GM21529 (cell line): ENCODE data around the gene TNFAIP1.
"Not testable (repeated sequence)": the region's sequence is repeated elsewhere in the genome, so short reads cannot be mapped to it uniquely, and the experiment has no call there.

Experiments
- ATAC-seq: cut with Tn5 transposase; IDR thresholded peaks from one replicate; pipeline ENCODE4 v1.9.1; 2021; ENCODE audit not compliant: unreplicated experiment

The TNFAIP1 gene, protein sequence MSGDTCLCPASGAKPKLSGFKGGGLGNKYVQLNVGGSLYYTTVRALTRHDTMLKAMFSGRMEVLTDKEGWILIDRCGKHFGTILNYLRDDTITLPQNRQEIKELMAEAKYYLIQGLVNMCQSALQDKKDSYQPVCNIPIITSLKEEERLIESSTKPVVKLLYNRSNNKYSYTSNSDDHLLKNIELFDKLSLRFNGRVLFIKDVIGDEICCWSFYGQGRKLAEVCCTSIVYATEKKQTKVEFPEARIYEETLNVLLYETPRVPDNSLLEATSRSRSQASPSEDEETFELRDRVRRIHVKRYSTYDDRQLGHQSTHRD

DNA sequence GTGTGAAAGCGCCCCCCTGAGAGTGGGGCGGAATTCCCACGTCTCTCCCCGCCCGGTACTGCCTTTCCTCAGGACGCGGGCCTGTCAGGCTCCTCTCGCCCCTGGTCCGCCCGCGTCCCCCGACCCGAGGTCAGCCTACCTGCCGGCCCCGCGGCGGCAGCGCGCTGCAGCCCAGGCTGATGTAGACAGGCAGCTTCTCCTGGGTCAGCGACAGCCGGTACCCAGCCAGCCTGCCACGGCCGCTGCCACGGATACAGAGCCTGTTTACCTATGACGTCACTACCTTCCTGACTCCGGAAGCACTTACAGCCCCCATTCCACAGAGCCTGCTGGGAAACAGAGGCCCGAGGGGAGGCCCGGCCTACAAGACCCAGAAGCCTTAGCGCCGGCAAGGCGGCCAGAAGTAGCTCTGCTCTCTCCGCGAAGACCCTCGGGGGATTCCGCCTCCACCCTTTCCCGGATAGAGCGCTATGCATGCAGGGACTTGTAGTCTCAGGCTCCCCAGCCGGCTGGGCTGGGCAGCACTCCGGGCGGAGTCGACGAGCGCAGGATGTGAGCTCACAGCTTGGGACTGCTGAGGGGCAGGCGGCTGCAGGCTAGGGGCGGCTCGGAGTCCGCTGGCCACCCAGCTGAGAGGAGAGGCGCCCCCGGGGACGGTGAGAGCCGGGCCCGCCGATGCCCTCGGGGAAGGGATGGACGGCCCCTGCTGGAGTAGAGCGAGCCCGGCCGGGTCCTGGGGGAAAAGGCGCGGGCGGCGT, at the start of gene TNFAIP1, which contains the start of gene IFT20:
TSS of gene TNFAIP1 (plus strand) at position 561 of the 758 bp plus-strand sequence. CDS start 3,761 bp downstream, outside the sequence.
TSS of gene IFT20 (minus strand) at position 272 of the 758 bp plus-strand sequence. CDS start 3,487 bp downstream, outside the sequence.
- peak; percentile 93 for ATAC-seq

DNA sequence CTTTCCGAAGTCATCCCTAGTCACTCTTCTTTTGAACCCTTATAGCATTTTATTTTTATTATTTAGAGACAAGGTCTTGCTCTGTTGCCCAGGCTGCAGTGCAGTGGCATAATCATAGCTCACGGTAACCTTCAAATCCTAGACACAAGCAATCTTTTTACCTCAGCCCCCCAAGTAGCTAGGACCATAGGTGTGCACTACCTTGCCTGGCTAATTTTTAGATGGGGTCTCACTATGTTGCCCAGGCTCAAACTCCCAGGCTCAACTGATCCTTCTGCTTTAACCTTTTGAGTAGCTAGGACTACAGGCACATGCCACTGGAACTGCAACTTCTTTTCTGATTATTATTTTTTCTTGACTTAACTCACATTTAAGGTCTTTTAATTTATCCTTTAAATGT, 49.6 kb upstream of the TNFAIP1 start:
- ATAC-seq, result no peak

DNA sequence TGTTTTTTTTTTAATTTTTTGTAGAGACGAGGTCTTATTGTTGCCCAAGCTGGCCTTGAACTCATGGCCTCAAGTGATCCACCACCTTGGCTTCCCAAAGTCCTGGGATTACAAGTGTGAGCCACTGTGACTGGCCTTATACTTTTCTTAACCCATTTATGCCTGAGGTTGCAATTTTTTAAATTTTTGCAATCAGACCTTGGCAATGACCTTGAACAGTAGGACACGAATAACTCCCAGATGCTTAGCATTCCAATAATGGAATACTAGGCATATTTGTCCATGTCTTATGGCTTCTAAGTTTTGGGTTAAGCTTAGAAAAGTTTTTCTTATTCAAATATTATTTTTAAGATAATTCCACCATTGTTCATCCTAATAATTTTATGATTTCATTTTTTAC, 44.9 kb upstream of the TNFAIP1 start:
- ATAC-seq, result no peak

DNA sequence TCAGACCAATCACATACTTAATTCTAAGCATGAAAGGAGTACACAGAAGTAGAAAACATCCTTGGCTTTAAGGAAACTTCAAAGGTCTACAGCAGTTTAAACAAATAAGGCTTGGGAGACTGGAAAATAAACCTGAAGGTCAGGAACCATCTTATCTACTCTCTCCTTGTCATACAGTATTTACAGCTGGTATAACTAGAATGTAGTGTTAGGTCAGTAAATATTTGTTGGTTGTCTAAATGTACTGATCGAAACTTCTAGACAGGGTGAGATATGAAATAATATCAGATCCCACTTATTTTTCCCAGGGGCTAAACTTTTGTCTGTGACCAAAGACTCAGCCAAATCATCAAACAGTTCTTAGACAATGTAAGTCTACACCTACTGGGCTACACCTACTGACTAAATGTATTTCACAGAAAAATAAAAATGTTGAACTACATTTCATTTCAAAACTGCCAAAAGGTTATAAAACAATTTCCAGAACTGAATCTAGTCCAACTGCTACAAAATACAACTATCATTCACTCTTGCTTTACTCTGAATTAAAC, 43.7 kb upstream of the TNFAIP1 start:
- ATAC-seq, result no peak

DNA sequence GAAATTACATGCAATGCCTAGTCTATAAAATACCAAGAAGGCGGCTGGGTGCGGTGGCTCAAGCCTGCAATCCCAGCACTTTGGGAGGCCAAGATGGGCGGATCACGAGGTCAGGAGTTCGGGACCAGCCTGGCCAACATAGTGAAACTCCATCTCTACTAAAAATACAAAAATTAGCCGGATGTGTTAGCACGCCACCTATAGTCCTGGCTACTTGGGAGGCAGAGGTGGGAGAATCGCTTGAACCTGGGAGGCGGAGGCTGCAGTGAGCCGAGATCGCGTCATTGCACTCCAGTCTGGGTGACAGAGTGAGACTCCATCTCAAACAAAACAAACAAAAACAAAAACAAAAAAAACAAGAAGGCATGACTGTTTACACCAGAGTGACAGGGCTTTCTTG, 42.7 kb upstream of the TNFAIP1 start:
- not testable (repeated sequence) for ATAC-seq

DNA sequence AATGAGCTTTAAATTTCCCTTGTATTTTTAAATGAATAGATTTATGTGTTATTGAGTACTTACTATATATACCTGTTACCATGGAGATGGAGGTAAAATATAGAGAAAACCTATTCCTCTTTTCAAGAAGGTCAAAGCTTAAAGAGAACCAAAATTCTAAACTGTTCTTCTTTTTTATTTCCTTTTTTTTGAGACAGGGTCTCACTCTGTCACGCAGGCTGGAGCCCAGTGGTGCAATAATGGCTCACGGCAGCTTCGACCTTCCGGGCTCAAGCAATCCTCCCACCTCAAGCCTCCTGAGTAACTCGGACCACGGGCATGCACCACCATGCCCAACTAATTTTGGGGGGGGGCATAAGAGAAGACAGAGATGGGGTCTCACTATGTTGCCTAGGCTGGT, 41.6 kb upstream of the TNFAIP1 start:
- no peak for ATAC-seq

DNA sequence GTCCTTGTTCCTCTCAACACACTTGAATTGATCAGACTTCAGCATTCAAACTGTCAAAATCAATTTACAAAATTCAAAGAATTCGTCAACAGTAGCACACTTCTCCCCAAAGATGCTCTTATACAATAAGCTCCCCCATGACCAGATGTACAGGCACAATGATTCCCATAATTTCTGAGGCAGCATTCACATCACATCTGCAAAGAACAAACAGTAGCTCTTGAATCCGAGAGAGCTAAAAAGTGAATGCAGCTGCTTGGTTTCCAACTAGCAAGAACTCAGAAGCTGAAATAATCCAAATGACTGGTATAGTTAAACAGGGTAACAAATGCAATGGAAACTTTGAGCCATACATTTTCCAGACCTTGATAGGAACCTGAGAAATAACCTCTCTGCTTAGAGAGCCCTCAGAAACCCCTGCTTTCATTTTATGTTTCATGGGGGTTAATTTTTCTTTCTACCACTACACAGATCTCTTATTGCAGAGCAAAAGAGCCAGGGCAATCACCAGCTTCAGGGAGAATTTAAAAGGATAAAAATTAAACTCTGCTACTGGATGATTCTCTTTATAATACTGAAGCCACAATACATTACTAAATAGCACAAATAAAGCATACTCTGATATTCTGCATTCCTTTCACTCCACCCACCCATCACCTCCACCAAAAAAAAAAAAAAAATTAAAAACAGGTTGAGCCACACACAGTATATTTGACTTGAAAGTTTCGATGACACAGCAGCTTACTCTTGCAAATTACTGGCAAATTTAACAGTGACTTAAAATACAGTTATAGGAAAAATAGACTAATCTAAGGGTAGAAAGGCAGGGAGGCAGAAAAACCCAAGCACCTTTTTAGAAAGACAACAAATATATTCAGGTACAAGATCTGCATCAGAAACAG, 39.6 kb upstream of the TNFAIP1 start:
- ATAC-seq, result no peak

DNA sequence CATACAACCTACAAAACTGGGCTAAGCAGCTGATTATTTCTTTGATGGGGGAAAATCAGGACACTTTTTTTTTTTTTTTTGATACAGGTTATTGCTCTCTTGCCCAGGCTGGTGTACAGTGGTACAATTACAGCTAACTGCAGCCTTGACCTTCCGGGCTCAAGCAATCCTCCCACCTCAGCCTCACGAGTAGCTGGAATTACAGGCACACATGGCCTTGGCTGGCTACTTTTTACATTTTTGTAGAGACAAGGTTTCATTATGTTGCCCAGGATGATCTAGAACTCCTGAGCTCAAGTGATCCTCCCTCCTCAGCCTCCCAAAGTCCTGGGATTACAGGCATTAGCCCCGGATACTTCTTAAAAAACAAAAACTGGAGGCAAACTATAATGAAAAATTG, 37.1 kb upstream of the TNFAIP1 start:
- no peak for ATAC-seq

DNA sequence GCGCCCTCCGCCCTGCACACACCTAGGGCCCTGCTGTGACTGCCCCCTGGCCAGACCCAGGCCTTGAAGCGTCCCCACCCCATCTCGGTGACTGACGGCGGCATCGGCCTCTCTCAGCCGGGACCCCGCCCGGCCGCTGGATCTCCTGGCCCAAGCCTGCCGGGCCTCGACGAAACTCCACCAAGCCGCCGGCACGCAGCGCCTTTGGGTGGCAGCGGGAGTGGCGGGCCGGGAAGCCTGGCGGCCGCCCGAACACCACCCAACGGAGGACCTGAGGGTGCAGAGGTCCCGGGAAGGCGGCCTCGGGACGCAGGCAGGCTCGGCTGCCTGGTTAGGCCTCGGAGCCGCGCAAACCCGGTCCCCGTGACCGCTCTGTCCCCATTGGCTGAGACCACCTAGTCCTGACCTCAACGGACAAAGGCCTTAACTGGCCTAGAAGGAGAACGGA, 28.6 kb upstream of the TNFAIP1 start:
- ATAC-seq, result no peak

DNA sequence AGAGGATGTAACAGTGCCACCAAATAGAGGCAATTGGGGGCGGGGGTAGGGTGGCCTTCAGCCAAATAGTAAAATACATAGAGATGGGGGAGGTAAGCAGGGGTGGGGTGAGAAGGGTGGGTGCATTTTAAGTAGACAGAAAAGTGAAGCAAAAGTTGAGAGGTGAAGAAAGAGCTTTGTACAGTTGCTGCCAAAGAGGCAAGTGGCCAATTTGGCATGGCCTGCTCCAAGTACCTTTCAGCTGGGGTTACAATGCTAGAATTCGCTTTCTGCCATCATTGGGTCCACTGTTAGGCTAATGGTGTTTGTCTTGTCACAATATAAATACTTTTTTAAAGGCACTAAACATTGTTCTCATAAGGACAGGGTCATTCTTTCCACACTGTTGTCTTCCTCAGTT, 21.7 kb upstream of the TNFAIP1 start:
- no peak for ATAC-seq

DNA sequence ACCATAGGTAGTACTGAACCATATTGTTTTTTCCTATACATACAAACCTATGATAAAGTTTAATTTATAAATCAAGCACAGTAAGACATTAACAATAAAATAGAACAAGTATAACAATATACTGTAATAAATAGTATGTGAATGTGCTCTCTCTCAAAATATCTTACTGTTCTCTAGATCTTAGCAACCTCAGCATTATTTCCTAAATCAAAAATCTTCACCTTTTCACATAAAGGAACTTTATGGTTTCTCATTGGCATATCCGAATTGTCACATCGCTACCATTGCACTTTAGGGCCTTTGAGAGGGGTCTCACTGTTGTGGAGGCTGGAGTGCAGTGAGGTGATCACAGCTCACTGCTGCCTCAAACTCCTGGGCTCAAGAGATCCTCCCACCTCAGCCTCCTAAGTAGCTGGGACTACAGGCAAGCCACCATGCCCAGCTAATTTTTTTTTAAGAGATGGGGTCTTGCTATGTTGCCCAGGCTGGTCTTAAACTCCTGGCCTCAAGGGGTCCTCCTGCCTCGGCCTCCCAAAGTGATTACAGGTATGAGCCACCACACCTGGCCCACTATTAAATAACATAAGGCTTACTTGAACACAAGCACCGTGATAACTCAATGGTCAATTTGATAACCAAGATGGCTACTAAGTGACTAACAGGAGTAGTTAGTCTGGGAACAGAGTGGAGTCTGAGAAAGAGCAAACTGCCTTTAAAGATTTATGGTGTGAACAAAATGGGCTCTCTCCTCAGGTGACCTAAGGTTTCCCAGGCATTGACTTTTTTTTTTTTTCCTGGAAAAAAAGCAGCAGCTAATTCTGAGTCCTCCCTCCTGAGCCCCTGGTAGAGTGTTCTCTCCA, 19.5 kb upstream of the TNFAIP1 start:
- no peak for ATAC-seq

DNA sequence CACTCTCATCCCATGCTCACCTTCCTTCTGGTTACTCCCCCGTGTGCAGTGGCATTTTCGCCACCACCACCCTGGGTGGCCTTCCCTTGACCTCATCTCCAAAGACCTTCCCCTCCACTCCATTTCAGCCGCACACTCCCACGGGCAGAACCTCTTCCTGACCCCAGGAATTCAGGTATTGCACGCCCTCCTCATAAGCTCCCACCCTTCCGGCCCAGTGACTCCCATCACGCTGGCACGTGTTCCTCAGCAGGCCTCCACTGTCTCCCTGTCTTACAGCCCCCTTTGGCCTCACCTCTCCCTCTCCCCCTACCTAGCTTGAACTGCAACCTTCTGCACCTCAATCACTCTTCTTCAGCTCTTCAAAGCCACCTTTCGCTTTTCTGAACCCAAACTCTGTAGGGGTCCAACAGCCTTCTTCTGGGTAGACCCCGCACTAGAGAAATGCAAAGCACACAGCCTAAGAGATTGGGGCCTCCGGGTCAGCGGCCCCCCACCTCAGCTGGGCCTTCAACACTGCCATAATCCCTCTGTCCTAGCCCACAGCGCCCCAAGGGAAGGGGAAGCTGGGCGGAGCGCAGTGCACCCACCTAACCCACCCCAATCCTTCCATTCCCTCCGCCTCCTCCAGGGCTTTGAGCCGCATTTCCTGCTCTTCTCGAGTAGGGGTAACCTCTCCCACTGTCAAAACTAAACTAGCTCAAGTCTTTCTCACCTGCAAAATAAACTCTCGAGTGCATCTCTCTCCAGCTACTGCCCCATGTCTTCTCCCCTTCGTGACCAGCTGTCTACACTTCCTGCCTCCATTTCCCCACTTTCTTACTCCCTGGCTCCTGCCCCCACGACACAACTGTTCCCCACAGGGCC, 18.2 kb upstream of the TNFAIP1 start:
- no peak for ATAC-seq

DNA sequence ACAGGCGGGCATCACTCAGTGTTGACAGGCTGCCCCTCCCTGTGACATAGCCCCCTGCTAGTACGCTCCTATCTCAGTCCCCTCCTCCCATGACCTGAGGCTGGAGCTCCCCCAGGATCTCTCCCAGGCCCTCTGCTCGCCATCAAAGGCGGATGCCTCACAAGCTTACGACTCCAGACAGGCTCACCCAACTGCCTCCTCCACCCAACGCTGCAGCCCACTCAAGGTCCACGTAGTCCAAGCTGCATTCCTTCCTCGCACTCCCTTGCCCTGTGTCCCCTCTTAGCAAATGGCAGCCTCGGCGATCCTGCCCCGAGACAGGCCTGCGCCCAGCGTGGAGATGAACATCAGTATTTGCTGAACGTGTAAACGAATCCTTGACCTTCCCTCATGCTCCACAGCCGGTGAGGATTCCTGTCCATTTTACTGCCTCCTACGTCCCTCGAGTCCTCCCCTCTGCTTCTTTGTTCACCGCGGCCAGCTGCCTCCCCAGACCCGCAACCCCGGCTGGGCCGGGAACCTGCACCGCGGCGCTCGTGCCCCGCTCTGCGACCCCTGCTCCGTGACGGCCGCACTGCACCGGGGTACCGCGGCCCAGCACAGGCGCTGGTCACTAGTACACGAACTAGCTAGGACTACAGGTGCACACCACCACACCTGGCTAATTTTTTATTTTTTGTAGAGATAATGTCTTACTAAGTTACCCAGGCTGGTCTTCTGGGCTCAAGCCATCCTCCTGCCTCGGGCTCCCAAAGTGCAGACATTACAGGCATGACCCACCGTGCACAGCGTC, 17.4 kb upstream of the TNFAIP1 start:
- peak; percentile 4 for ATAC-seq

DNA sequence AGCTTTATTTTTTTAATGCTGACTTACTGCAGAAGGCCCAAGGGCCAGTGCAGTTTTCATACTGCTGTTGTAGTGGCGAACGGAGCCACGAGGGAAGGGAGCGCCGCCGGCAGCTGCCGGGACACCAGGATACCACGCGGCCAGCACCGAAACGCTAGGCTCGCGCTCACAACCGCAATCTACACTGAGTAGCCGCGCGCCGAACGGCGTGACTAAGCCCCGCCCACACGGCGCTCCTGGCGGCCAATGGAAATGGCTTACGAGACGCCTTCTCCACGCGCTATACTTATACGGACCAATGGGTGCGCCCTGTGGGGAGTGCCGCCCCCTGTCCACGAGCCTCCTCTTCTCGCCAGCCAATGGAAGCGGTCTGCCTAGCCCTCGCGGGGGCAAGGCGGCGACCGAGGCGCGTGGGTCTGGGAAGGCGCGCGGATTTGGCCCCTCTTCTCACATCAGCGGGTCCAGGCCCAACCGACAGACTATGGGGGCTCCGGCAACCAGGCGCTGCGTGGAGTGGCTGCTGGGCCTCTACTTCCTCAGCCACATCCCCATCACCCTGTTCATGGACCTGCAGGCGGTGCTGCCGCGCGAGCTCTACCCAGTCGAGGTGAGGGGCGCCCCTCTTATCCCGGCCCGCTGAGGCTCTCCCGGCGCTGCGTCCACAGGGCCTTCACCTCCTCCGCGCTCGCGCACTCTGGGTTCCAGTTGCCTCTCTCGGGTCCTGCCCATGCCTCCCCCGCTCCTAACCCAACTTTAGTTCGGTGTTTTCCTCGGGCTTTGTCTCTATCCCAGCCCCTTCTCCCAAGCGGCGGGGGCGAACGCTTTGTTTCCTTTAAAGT, 16.6 kb upstream of the TNFAIP1 start, which contains the start of gene TMEM97:
TSS of gene TMEM97 (plus strand) at position 442 of the 839 bp plus-strand sequence. CDS start at position 482, 40 bp downstream.
- peak; percentile 97 for ATAC-seq

DNA sequence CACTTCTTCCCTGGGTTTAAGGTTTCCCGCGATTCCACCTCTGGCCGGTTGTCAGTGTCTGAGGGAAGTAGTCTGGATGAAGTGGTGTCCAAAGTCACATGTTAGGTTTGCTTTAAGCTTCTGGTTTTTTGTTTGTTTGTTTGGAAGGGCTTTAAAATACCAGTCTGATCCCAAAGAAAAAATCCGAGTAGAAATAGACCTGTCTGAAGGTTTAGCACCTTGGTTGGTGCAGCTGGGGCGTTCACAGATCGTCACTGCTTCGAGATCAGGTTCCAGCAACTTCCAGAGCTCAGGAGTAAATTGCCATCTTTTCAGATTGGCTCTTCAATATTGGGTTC, 16.0 kb upstream of the TNFAIP1 start:
- ATAC-seq, result no peak

DNA sequence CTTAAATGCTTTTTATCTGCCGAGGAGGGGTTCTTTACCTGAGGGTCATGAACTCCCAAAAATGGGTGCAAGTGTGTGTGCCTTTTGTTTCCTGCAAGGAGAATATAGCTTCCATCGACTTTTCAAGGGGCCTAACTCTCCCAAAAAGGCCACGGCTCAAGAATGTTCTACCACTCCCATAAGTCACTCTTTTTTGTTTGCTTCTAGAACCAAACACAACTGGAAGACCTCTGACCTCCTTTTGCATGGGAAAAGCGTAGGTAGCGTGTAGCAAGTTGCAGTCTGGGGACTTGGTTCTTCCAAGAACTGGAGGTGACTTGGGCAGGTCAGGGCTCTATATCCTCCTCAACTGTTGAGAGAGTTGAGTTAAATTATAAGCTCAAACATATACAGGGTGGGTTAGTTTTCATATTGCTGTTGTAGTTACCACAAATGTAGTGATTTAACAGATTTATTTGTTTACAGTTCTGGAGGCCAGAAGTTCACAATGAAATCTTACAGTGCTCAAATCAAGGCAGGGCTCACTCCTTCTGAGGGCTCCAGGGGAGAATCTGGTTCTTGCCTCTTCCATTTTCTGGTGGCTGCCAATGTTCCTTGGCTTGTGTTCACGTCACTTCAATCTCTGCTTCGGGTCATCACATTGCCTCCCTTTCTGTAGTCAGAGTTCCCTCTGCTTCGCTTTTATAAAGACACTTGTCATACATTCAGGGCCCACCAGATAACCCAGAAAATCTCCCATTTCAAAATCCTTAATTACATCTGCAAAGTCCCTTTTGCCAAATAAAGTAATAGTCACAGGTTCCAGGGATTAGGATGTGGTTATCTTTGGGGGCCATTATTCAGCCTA, 15.1 kb upstream of the TNFAIP1 start:
- ATAC-seq, result no peak
